ENCODE data around the gene PTGES. TPM values are rescaled to one million over a fixed set of nuclear protein-coding genes. Genes with fewer than 3 reads are reported as not detected.
"Not testable (repeated sequence)": the region's sequence is repeated elsewhere in the genome, so short reads cannot be mapped to it uniquely, and the experiment has no call there.

PTGES gene
- total RNA-seq, 1 experiment from 2014 or later = 17.2 TPM

- H4K20me1 ChIP-seq (ENCODE audit: insufficient read depth) = no peaks in the 10 kb centered on the region
- H3K4me1 ChIP-seq (ENCODE audit: control insufficient read depth in 1 of 2, insufficient read depth in 2 of 2, low read length in 2 of 2) = peaks cover 26% of the 10 kb centered on the region in 2 experiments
- ChIA-PET RAD21 (ENCODE audit: low non-redundant PET in 1 of 2, low total read pairs in 2 of 2, uncharacterized antibody in 2 of 2, unreplicated experiment in 2 of 2) (interaction anchor here (0.5 to 1.5 kb wide), 4 partner anchors 25 to 241 kb away, joined by 3 to 9 read pairs (median 6); no protein-coding TSS in a partner anchor), POLR2A (interaction anchor here (0.9 to 1.6 kb wide), 7 partner anchors 10 to 645 kb away, joined by 3 to 11 read pairs (median 5); no protein-coding TSS in a partner anchor), CTCF (interaction anchor here (0.7 to 3.9 kb wide), 8 partner anchors 14 to 645 kb away, joined by 3 to 42 read pairs (median 4); partner anchors contain the start of gene ASB6)
- intact Hi-C loops (cut with micrococcal nuclease) = no loop called here
- no peak; the same call in 1 of the 2 replicates for ATAC-seq
- H3K4me3 ChIP-seq (replicated peaks in 1 of 2; ENCODE audit: low read depth in 1 of 2, low read length in 2 of 2) = peak overlapping the region; percentile 47 to 57
- H3K9me2 ChIP-seq (ENCODE audit: insufficient read depth) = no peaks in the 10 kb centered on the region
- no peaks in the 10 kb centered on the region for H3K9me3 ChIP-seq (ENCODE audit: control insufficient read depth in 1 of 2, insufficient read depth in 1 of 2, low read depth in 1 of 2, low read length in 2 of 2)
- TF ChIP-seq ATF3 (IDR thresholded peaks at IDR 0.05) = no peak
- TF ChIP-seq SIN3A (IDR thresholded peaks at IDR 0.05; ENCODE audit: low read depth) = no peak
- H3K4me2 ChIP-seq (ENCODE audit: low read length) = peak overlapping the region; percentile 88
- DNase-seq (ENCODE audit: low read depth, low spot score) = no peak
- peak overlapping the region; percentile 65 for H3K9ac ChIP-seq (ENCODE audit: low read length)
- BruUV-seq (replicated peaks) = TSS peak; percentile 92
- H3K27ac ChIP-seq (ENCODE audit: low read depth, low read length) = peak overlapping the region; percentile 71
- no peaks in the 10 kb centered on the region for H3K36me3 ChIP-seq (ENCODE audit: control insufficient read depth in 1 of 2, insufficient read depth in 2 of 2, low read length in 2 of 2)
- no peaks in the 10 kb centered on the region for H3K79me2 ChIP-seq (ENCODE audit: insufficient read depth, low read length)
- no peak overlapping the region for H2AFZ ChIP-seq (ENCODE audit: low read depth, low read length, poor library complexity, severe bottlenecking)
- no peaks in the 10 kb centered on the region for H3K27me3 ChIP-seq (ENCODE audit: insufficient read depth, low read length)
These were observed 23.7 kb upstream of the PTGES start for GRCh38 chr9:129776566-129776937.

GRCh38 chr9:129776096-129776495 is 23.3 kb upstream of the PTGES start:
- ChIA-PET POLR2A (interaction anchor here (1.5 to 1.6 kb wide), 2 partner anchors 9 to 38 kb away, joined by 5 to 11 read pairs; no protein-coding TSS in a partner anchor), CTCF (interaction anchor here (1.4 to 3.9 kb wide), 3 partner anchors 14 to 49 kb away, joined by 8 to 42 read pairs (median 13); no protein-coding TSS in a partner anchor)
- H3K4me1 ChIP-seq (ENCODE audit: control insufficient read depth in 1 of 2, insufficient read depth in 2 of 2, low read length in 2 of 2) = peaks cover 26% of the 10 kb centered on the region in 2 experiments
- H3K9ac ChIP-seq (ENCODE audit: low read length); H2AFZ ChIP-seq (ENCODE audit: low read depth, low read length, poor library complexity, severe bottlenecking); H3K9me2 ChIP-seq (ENCODE audit: insufficient read depth); intact Hi-C loops (cut with micrococcal nuclease); ATAC-seq; H3K36me3 ChIP-seq (ENCODE audit: control insufficient read depth in 1 of 2, insufficient read depth in 2 of 2, low read length in 2 of 2); H3K27ac ChIP-seq (ENCODE audit: low read depth, low read length); DNase-seq (ENCODE audit: low read depth, low spot score); H3K9me3 ChIP-seq (ENCODE audit: control insufficient read depth in 1 of 2, insufficient read depth in 1 of 2, low read depth in 1 of 2, low read length in 2 of 2); BruUV-seq (replicated peaks); RAD21 ChIA-PET (ENCODE audit: low non-redundant PET in 1 of 2, low total read pairs in 2 of 2, uncharacterized antibody in 2 of 2, unreplicated experiment in 2 of 2); H3K79me2 ChIP-seq (ENCODE audit: insufficient read depth, low read length); H4K20me1 ChIP-seq (ENCODE audit: insufficient read depth); H3K27me3 ChIP-seq (ENCODE audit: insufficient read depth, low read length): not testable (repeated sequence)
- peak overlapping the region in 1 of 2 experiments; percentile 57; a peak in 1 of 4 replicates for H3K4me3 ChIP-seq (replicated peaks in 1 of 2; ENCODE audit: low read depth in 1 of 2, low read length in 2 of 2)
- H3K4me2 ChIP-seq (ENCODE audit: low read length) = peak overlapping the region; percentile 88

Measured in HCT116 (cell line).